Stimulated activated CD4-positive, alpha-beta T cell treated with anti-CD3 and anti-CD28 coated beads, Interleukin-12 subunit alpha, Interleukin-12 subunit beta, amount 100 ng/mL, for 24 hours (primary cell): ENCODE results near the gene HEXD.
"Not testable (repeated sequence)": the region's sequence is repeated elsewhere in the genome, so short reads cannot be mapped to it uniquely, and the experiment has no call there.

Experiments used
- DNase-seq, 2 experiments: peaks; one replicate each; pipeline ENCODE4 v3.0.0-alpha.2; 2020; ENCODE audit warnings: low read depth in 2 of 2

The HEXD gene

DNA sequence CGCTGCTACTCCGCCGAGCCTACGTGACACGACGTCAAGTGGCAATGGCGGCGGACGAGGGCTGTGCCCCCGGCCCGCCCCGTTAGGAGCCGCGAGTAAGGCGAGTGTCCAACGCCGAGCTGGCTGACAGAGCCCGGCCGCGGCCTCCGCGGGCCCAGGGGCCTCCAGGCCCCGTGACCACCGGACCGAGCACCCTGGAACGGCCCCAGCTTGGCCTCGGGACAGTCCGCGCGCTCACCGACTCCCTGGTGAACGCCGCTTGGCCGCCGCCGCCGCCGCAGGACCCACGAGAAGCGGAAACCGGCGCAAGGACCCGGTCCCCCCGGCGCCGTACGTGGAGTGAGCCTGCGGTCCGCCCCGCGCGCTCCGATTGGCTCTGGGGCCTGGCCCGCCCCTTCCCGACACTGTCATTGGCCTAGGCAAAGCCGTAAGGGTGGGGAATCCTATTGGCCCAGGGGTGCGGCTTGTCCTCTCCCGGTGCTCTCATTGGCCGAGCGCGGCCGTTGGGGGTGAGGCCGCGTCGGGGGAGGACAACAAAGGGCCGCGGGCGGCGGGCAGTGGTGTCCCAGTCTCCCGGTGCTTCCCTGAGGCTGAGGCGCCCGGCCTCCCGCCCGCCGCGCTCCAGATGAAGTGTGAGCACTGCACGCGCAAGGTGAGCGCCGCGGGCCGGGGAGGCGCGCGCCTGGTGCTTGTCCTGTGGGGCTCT, 40.2 kb downstream of the HEXD start, which contains the start of gene NARF:
NARF (plus strand) TSS at position 563 of the 706 bp plus-strand sequence; CDS start at position 626, 63 bp downstream.
- peak; percentile 90 to 93 for DNase-seq

DNA sequence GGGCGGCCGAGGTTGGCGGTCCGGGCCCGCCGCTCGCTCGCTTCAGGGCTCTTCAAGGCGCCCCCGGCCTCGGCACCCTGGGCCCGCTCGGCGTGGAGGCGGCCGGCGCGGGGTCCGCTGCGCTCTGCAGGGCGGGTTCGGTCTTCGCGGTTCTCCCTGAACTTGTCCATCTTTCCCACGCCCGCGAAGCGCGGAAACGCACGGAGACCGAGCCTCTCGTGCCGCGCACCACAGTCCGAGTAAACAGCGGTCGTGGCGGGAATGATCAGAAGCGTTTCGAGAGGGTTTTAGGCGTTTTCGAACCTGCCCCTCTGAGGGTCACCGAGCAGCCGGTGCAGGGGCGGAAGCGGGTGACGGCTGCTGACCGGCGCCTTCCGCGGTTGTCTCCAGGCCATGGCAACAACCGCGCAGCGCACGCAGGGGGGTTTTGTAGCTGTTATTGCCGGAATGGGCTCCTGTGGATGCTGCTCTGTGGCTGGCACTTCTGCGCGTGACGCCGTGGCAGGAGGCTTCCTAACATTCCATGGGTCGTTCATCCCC, 40.8 kb downstream of the HEXD start:
- DNase-seq, result no peak

DNA sequence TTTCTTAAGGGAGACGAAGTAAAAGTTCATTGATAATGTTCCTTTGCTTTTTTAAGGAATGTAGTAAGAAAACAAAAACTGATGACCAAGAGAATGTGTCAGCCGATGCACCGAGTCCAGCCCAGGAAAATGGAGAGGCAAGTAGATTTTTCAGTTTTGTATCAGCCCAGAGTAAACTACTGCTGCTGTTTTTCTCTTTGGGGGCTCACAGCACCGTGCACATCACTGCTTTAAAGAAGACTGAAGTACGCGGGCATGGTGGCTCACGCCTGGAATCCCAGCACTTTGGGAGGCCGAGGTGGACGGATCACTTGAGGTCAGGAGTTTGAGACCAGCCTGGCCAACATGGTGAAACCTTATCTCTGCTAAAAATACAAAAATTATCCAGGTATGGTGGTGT, 41.8 kb downstream of the HEXD start:
- DNase-seq, result not testable (repeated sequence)

DNA sequence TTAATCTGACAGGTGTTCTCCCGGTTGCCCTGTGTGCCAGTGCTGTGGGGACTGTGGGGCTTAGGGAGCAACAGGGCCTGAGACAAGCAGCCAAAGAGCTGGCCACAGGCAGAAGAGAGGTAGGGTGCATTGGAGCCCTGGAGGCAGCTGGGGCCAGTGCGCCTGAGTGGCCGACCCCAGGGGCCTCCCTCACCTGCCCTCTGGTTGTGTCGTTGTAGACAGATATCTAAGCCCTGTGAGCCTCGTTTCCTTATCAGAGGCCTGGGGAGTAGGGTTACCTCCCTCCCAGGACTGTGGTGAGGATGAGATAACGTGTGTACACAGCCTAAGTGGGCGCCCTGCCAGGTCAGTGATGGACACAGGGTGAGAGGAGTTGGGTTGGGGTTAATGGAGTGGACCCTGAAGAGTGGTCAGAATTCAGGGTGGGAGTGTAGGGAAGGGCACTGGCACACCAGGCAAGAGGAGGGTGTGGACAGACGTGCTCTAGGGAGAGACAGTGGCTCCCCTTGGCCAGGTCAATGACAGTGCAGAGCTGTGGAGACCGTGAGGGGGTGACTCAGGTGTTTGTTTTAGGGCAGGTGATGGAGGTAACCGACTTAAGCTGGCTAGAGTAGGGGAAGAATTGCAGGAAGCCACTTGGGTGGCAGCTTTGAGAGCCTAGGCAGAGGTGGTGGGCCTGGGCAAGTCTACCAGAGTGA, 43.8 kb downstream of the HEXD start:
- no peak for DNase-seq

DNA sequence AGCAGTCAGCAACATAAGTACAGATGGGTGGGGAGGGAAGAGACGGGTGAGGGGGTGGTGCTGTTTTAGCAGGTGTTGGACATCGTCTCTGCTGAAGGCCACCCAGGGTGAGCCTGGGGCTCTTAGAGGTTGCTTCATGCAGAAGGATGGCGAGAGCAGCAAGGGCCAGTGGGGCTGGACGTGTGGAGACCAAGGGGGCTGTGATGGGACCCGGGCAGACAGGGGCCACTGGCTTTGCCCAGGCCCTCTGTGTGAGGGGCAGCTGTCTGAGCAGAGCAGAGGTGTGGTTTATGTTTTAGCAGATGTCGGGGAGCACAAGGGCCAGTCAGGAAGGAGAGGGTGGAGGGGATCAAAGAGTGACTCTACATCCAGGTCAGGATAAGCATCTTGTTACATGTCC, 45.2 kb downstream of the HEXD start:
- DNase-seq, result no peak

DNA sequence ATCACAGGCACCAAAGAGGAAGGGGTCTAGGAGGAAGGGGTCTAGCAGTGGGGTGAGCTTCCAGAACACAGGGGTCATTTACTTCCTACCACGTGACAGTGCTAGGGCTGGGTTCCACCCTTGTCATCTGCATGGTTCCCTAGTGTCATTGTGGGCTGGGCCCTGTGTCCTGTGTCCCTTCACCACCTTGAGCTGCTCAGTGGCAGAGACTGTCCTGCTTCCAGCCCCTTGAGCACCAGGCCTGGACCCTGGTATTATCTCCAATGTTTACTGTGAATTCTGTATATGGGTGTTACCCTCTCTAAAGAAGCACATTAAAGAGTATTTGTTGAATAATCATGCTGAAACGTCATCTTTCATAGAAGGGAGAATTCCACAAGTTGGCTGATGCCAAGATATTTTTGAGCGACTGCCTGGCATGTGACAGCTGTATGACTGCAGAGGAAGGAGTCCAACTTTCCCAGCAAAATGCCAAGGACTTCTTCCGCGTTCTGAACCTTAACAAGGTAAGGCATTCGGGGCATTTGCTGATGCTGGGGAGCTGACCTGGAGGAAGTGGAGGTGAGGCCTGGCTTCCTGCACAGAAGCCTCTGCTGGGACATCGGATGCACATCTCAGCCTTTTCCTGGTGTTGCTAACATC, 45.9 kb downstream of the HEXD start:
- no peak for DNase-seq

DNA sequence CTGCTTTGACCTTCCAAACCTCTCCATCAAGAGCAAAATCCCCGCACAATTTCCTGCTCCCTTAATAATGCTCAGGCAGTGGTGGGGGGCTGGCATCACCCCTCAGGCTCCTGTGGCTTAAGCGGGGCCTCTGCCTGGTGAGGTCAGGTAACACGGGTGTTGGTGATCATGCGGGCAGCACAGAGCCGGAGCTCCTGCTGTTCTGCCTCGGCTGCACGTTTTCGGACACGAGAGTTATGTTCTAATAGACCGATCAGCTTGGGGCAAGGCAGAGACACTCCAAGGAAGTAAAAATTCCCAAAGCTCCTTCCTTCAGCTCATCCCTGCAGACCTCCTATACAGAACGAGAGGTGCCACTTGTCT, 46.4 kb downstream of the HEXD start:
- no peak for DNase-seq

DNA sequence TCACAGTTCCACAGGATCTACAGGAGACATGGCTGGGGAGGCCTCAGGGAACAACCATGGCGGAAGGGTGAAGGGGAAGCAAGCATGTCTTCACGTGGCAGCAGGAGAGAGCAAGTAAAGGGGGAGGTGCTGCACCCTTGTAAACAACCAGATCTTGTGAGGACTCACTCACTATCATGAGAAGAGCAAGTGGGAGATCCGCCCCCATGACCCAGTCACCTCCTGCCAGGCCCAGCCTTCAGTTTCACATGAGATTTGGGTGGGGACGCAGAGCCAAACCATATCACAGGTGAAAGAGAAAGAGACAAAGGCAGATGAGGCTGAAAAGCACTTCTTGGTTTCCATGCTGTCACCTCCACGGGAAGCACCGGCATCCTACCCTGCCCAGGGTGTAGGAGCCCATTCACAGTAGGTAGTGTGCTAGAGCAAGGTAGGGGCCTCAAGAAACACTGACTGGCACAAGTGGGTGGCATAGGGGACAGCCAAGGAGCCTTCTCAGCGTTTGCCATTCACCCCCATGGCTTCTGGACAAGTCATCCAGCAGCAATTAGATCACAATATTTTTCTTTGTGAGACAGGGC, 47.0 kb downstream of the HEXD start:
- no peak for DNase-seq

DNA sequence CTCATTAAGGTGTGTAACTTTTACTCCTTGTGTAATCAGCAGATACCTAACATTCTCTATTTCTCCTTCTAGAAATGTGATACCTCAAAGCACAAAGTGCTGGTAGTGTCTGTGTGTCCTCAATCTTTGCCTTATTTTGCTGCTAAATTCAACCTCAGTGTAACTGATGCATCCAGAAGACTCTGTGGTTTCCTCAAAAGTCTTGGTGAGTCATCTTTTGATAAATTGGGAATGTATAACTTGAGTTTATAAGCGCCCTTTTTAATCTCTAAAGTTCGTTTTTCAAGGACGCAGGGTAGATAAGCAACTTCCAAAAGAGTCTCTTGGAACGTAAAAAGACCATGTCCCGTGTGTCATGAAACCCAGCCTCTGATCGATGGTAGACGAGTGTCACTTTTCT, 50.5 kb downstream of the HEXD start:
- DNase-seq, result no peak

DNA sequence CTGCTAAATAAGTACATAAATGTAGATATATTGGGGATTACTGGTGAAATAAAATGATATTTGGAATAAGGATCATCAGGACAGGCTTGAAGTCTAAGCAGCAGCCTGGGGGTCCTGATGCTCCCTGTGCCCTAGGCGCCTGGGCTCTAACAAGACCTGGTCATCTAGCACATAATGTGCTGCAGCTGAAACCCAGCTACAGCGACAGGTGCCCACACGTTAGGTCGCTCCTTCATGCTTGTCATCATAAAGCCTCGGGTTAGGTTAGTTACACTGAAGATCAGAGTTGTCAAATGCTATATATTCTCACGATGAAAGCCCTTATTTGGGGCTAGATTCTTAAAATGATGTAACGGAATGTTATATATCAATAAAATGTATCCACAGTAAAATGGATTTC, 51.9 kb downstream of the HEXD start:
- no peak for DNase-seq

DNA sequence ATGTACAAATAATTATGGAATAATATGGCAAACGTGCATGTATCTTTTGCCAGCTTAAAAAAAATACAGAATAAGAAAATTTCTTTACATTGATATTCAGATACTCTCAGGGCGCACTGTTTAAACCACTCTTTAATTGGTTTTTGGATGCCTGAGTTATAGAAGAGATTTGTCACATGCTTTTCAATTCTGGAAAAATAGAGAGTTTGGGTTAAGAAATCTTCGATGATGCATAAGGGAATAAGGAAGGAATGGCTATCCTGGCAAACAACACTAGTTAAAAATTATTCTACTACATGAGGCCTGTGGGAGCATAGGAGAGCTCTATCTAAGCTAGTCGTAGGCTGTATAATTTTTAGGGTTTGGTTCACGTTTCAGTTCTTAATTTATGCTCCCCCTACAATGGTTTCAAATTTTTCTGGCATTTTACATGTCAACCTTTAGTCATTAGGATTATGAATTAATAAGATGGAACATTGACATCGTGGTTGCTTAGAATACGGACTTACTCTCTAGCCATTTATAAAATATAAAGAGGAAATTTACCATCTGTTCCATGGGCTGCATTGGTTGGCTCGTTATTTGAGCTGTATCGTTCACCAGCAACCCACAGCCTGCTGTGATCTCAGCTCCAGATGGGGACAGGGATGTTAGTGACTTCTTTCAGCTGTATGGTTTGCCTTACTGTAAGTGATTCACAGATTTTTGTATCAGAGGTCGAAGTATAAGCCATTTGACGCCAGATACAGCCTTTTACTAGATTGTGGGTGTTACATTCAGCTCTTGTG, 56.3 kb downstream of the HEXD start:
- DNase-seq, result no peak

DNA sequence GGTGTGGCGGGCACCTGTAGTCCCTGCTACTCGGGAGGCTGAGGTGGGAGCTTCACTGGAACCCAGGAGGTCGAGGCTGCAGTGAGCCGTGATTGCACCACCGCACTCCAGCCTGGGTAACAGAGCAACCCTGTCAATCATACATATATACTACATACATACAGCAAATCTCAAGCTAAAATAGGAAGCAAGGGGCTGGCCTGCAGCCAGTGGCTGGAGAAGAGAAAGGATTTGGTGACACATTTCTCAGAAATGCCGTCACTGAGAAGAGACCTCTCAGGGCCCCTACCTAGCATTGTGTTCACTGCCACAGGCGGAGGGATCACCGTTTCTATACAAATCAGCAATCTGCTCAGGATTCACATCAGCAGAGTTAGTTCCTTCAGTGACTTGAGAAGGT, 57.3 kb downstream of the HEXD start:
- no peak for DNase-seq

DNA sequence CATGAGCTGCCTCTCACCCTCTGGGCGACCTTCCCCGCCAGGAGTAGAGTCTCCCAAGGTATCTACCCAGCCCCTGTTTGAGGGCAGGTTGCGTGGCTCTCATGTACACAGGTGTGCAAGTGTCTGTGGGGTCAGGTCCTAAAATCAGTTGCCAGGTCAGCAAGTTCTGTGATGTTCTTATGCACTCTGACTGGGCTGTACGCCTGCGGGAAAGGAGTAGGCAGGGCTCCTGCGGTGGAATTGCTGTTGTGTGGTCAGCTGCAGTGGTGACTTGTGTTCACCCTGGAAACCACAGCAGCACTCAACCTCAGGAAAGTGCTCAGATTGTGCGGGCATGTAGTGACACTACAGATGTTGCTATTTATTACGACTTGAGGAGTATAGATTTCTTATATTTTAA, 59.8 kb downstream of the HEXD start:
- DNase-seq, result no peak

DNA sequence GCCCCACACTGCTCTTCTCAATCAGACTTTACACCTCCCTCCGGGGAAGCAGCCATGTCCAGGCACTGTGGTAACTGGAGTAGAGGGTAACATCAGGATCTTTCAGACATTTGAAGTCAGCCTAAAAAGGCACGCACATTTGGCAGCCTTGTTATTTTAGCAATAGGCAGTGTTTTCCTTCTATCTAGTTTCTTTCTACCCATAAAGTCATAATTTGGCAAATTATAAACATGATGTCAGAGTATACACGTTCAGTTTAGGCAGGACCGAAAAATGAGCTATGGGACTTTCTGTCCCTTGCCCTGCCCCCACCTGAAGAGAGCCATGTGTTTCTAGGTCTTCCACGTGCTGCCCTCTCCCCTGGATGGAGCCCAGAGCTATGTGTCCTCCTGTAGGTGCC, 61.5 kb downstream of the HEXD start:
- no peak for DNase-seq

DNA sequence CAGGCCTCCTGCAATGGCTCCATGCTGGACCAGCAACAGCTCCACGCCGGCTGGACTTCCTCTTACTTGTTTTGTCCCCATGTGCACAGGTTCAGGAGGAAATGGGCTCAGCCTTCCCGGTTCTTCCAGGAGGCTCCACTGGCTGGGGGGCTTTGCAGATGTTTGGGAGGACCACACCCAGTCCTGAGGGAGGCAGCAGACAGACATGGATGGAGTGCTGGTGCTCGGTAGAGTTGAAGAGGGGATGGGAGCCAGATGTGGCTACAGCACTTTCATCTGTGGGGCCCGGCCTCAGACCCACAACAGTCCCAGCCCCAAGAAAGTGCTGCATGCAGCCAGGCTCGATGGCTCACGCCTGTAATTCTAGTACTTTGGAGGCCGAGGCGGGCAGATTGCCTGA, 62.2 kb downstream of the HEXD start:
- DNase-seq, result no peak

DNA sequence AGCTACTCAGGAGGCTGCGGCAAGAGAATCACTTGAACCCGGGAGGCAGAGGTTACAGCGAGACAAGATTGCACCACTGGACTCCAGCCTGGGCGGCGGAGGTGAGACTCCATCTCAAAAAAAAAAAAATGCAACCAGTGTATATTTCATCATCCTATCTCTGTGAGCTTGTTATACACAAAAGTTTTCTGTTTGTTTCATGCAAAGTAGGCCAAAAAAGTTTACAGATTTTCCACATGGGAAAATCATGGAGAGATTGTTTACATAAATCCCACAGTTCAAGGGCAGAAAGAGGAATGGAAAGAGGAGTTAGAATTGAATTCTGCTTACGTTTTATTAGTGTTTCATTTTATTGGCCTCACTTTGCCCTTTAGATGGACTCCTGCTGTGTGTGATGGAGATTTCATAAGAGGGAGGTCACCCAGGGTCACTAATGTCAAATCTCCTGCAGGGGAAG, 65.1 kb downstream of the HEXD start:
- DNase-seq, result no peak

DNA sequence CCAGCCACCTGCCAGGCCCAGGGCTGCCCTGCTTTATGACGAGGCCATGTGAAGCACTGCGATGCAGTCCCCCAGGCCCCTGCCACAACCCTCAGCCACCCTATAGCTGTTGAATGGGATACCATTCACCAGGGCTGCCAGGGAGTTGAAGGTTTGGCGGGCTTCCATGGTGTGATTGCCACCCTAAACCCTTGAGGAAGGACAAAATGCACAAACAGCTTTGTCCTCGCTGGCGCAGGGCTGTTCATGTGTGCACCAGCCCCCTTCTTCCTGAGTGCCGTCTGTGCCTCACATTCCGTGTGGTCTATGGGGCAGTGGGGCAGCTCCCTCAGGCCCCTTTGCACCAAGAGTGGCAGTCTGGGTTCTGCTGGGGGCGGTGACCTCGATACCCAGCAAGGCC, 65.7 kb downstream of the HEXD start:
- no peak for DNase-seq

DNA sequence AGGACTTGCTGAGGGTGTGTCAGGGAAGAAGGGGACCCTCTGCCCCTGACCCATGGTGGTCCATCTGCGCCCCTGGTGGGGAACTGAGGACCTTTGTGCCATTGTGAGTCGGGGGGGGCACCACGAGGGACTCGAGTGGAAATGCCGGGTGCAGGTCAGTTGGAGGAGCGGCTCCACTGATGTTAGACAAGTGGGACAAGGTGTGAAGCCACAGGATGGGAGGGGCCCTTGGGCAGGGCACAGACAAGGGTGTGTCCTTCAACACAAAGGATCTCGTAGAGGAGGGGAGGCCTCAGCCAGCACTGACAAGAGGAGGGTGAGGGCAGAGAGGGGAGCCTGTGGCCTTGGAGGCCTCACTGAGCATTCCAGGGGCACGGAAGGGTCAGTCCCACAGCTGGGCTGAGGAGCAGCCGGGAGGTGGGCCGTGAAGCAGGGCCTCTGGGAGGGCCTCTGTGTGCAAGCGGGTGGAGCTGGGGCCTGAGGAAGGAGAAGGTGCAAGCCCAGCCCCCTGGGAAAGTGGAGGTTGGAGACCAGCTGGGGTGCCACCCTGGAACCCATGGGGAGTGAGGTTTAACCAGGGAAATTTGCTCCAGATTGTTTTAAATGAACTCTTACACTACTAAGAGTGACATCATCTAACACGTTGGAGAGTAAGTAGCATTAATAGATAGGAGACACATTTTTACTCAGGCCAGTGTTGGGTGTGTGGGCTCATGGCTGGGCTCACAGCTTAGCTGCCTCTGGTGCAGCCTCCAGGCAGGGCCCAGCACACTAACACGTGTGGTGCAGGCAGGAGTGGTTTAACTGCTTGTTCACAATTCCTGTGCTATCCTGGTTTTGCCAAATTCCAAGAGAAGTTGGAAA, 68.3 kb downstream of the HEXD start:
- no peak for DNase-seq

DNA sequence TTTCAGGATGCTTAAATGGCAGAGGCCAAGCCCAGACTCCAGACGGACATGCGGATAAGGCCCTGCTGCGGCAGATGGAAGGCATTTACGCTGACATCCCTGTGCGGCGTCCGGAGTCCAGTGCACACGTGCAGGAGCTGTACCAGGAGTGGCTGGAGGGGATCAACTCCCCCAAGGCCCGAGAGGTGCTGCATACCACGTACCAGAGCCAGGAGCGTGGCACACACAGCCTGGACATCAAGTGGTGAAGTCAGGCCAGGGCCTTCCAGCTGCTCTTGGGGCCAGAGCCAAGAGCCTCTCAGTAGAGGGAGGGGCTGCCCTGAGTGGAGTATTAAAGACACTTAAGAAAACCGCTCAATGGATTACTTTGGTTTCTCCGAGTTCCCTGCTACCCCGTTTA, 69.8 kb downstream of the HEXD start:
- no peak for DNase-seq

DNA sequence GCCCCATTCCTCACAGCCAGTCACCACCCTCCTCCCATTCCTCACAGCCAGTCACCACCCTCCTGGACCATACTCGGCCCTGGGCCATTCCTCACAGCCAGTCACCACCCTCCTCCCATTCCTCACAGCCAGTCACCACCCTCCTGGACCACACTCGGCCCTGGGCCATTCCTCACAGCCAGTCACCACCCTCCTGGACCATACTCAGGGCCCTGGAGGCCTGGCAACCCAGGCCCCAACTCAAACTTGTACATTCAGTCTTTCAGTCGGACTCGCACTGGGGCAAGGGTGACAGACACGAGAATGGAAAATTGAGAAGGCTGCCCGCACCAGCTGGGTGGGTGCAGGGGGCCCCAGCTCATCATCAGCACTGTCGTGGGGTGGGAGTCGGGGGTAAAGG, 71.0 kb downstream of the HEXD start:
- no peak for DNase-seq
